ENCODE results near the gene URB1. TPM values are rescaled to one million over a fixed set of nuclear protein-coding genes. Genes with fewer than 3 reads are reported as not detected.

The URB1 gene
- polyA plus RNA-seq, 1 of the 3 experiments (the other 2 are of a cell fraction), result 9.9 TPM

DNA sequence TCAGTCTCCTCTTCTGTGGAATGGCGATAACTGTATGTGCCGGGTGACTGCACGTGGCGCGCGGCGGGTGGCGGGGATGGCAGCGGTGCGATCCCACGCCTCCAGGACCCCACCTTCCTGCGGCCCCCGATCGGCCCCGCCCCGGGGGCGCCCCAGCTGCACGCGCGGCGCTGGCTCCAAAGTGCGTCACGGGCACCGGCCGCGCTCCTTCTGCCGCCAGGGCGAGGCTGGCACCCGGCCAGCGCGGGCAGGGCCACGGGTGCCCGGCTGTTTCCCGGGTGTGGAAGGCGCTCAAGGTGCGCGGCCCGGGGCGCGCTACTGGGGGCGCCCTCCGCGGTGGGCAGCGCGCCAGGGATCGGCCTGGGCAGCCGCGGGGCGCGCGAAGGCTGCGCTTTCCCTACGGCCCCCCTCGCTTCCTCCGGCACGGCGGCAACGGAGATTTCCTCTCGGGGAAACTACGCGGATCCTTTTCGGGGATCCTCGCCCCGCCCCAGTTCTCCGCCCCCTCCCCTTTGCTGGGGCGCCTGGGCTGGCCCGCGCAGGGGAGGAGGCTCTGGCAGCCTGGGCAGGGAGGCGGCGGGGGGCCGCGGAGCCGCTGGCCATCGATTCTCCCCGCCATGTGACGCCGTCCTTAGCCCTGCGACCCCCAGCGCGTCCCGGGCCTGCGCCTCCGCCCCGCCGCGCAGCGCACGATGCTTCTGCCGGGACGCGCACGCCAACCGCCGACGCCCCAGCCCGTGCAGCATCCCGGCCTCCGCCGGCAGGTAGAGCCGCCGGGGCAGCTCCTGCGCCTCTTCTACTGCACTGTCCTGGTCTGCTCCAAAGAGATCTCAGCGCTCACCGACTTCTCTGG, 19.6 kb upstream of the URB1 start, which contains the start of gene EVA1C (continued):
- TF ChIP-seq EP300 (IDR thresholded peaks at IDR 0.05; ENCODE audit: borderline replicate concordance in 1 of 2, low read depth in 1 of 2, low read length in 1 of 2), result no peak
- TF ChIP-seq, protein P1, sequence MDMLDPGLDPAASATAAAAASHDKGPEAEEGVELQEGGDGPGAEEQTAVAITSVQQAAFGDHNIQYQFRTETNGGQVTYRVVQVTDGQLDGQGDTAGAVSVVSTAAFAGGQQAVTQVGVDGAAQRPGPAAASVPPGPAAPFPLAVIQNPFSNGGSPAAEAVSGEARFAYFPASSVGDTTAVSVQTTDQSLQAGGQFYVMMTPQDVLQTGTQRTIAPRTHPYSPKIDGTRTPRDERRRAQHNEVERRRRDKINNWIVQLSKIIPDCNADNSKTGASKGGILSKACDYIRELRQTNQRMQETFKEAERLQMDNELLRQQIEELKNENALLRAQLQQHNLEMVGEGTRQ (IDR thresholded peaks at IDR 0.05; ENCODE audit: borderline replicate concordance, low read depth, low read length), result no peak
- TF ChIP-seq, protein P2, sequence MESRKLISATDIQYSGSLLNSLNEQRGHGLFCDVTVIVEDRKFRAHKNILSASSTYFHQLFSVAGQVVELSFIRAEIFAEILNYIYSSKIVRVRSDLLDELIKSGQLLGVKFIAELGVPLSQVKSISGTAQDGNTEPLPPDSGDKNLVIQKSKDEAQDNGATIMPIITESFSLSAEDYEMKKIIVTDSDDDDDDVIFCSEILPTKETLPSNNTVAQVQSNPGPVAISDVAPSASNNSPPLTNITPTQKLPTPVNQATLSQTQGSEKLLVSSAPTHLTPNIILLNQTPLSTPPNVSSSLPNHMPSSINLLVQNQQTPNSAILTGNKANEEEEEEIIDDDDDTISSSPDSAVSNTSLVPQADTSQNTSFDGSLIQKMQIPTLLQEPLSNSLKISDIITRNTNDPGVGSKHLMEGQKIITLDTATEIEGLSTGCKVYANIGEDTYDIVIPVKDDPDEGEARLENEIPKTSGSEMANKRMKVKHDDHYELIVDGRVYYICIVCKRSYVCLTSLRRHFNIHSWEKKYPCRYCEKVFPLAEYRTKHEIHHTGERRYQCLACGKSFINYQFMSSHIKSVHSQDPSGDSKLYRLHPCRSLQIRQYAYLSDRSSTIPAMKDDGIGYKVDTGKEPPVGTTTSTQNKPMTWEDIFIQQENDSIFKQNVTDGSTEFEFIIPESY (IDR thresholded peaks at IDR 0.05; ENCODE audit: borderline replicate concordance, low read depth), result no peak
- TF ChIP-seq GATA2 (CRISPR knock-in tag; IDR thresholded peaks at IDR 0.05), result no peak

DNA sequence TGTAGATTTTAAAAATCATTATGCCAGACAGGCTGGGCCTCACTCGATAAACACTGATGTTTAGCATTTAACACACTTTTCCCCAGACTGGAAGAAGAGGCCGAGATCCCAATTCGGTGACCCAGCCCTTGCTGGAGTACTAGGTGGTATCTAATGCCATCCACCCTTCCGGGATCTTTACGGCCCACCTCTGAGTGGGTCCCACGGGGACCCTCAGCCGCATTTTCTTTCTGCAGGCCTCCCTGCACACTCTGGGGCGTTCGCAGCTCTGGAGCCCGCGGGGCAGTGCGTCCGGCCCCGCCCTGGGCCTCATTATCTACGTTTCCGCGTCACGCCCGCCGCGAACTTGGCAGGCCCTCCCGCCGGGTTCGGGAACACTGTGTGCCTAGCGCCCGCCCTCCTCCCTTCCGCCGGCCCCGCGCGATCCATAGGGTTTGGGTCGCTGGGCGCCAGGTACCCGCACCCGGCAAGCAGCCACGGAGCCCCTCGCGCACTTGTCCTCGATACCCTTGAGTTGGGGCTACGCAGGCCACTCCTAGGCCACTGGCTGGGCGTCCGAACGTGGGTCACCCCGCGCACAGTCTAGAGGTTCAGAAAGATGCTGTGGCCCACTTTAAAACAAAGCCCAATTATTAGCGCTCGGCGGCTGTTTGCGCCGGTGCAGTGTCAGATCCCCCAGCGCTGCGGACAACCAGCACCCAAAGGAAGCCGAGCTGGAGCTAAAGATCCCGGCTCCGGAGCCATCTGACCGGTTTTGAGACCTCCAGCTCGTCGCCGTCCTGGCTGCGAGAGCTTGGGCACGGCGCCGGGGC, 18.7 kb upstream of the URB1 start:
- peaks cover 39% of the 10 kb centered on the region for H3K79me2 ChIP-seq (ENCODE audit: insufficient read depth)
- TF ChIP-seq FOSL2 (IDR thresholded peaks at IDR 0.05; ENCODE audit: borderline replicate concordance, low read depth), result no peak
- TF ChIP-seq TAF1 (IDR thresholded peaks at IDR 0.05; ENCODE audit: borderline replicate concordance, low read depth, low read length), result peak; percentile 35; the same call in 1 of the 2 replicates
- TF ChIP-seq ELF1 (IDR thresholded peaks at IDR 0.05), result peak; percentile 36; the same call in 1 of the 2 replicates
- no peak for TF ChIP-seq MXI1 (IDR thresholded peaks at IDR 0.05; ENCODE audit: low read depth, low read length)
- TF ChIP-seq, protein P3, sequence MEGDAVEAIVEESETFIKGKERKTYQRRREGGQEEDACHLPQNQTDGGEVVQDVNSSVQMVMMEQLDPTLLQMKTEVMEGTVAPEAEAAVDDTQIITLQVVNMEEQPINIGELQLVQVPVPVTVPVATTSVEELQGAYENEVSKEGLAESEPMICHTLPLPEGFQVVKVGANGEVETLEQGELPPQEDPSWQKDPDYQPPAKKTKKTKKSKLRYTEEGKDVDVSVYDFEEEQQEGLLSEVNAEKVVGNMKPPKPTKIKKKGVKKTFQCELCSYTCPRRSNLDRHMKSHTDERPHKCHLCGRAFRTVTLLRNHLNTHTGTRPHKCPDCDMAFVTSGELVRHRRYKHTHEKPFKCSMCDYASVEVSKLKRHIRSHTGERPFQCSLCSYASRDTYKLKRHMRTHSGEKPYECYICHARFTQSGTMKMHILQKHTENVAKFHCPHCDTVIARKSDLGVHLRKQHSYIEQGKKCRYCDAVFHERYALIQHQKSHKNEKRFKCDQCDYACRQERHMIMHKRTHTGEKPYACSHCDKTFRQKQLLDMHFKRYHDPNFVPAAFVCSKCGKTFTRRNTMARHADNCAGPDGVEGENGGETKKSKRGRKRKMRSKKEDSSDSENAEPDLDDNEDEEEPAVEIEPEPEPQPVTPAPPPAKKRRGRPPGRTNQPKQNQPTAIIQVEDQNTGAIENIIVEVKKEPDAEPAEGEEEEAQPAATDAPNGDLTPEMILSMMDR (IDR thresholded peaks at IDR 0.05), result no peak
- no peak for TF ChIP-seq SIN3A (IDR thresholded peaks at IDR 0.05; ENCODE audit: borderline replicate concordance, low read depth, low read length)
- TF ChIP-seq EZH2phosphoT487 (IDR thresholded peaks at IDR 0.05; ENCODE audit: borderline replicate concordance, low read depth), result no peak
- TF ChIP-seq EP300 (IDR thresholded peaks at IDR 0.05; ENCODE audit: borderline replicate concordance in 1 of 2, low read depth in 1 of 2, low read length in 1 of 2), result peak in 1 of 2 experiments; percentile 18; a peak in 1 of 4 replicates
- no peak for TF ChIP-seq NRF1 (IDR thresholded peaks at IDR 0.05; ENCODE audit: low read depth, low read length)
- TF ChIP-seq NFIC (IDR thresholded peaks at IDR 0.05; ENCODE audit: borderline replicate concordance), result peak; percentile 35; the same call in 1 of the 2 replicates
- peak; percentile 40; the same call in 1 of the 2 replicates for TF ChIP-seq POLR2AphosphoS5 (IDR thresholded peaks at IDR 0.05; ENCODE audit: low read depth, low read length)
- TF ChIP-seq MAX (IDR thresholded peaks at IDR 0.05; ENCODE audit: low read depth), result peak; percentile 67
- TF ChIP-seq, protein P1 (IDR thresholded peaks at IDR 0.05; ENCODE audit: borderline replicate concordance, low read depth, low read length), result no peak
- no peaks in the 10 kb centered on the region for H3K9me2 ChIP-seq
- no peaks in the 10 kb centered on the region for H3K36me3 ChIP-seq (replicated peaks in 1 of 2; ENCODE audit: control insufficient read depth in 1 of 2, insufficient read depth in 2 of 2, low read length in 1 of 2)
- peak overlapping the region; percentile 63 to 72 for H3K4me3 ChIP-seq (ENCODE audit: low read depth in 2 of 2, low read length in 1 of 2)
- ChIA-PET POLR2A (interaction anchor here (0.9 kb wide), 1 partner anchor 8 kb away, joined by 3 read pairs; no protein-coding TSS in a partner anchor), CTCF (interaction anchor here (0.7 to 2.2 kb wide), 6 partner anchors 9 to 197 kb away, joined by 3 to 11 read pairs (median 6); no protein-coding TSS in a partner anchor)
- no peaks in the 10 kb centered on the region for H3K9me3 ChIP-seq
- peak overlapping the region; percentile 59 for H2AFZ ChIP-seq (ENCODE audit: low read depth)
- peak overlapping the region in 1 of 2 experiments; percentile 81; a peak in 2 of 4 replicates for H3K27ac ChIP-seq (ENCODE audit: low read depth in 2 of 2, low read length in 1 of 2)
- peak; percentile 60 for DNase-seq
- peak overlapping the region; percentile 97 for H3K4me2 ChIP-seq
- H3K9ac ChIP-seq, result peak overlapping the region; percentile 97
- peaks cover 17% of the 10 kb centered on the region for H3F3A ChIP-seq (replicated peaks; ENCODE audit: insufficient read depth)
- H3K27me3 ChIP-seq (ENCODE audit: insufficient read depth), result no peaks in the 10 kb centered on the region
- H3K4me1 ChIP-seq (ENCODE audit: control insufficient read depth in 1 of 2, insufficient read depth in 2 of 2, low read depth in 1 of 2, low read length in 1 of 2), result peaks cover 13% of the 10 kb centered on the region in 2 experiments; a peak in 3 of 4 replicates
- H4K20me1 ChIP-seq (ENCODE audit: insufficient read depth), result no peaks in the 10 kb centered on the region
- 21% methylated on average over 20 of the region's 63 CpGs for WGBS (ENCODE audit: low lambda C conversion rate)
